Activated T-cell treated with anti-CD3 and anti-CD28 coated beads, Interleukin-2, amount 50 U/mL, for 72 hours (primary cell): Measurements from ENCODE around the gene AFF4. TPM values are rescaled to one million over a fixed set of nuclear protein-coding genes. Genes with fewer than 3 reads are reported as not detected.

Source experiments
- ATAC-seq, 2 donors: fragments of 150-1000 bp; cut with Tn5 transposase; replicated peaks in 1 of 2; 2 replicates each; pipeline ENCODE4 v1.10.0; 2021; ENCODE audit warnings: moderate library complexity in 2 of 2, mild to moderate bottlenecking in 1 of 2
- DNase-seq, 2 donors: peaks; one replicate each; pipeline ENCODE4 v3.0.0; 2021 to 2022; ENCODE audit warnings: mixed read lengths in 1 of 2
- H3K27ac Mint-ChIP-seq: one replicate; pipeline ENCODE4 v1.8.0; 2022; ENCODE audit warnings: mild to moderate bottlenecking, moderate library complexity, mixed read lengths
- H3K27me3 Mint-ChIP-seq: one replicate; pipeline ENCODE4 v1.8.0; 2022; ENCODE audit warnings: low read depth, mixed read lengths
- H3K36me3 Mint-ChIP-seq, 2 donors: one replicate each; pipeline ENCODE4 v1.8.0; 2022; ENCODE audit warnings: mixed read lengths in 2 of 2, mild to moderate bottlenecking in 1 of 2; ENCODE audit not compliant: insufficient read depth in 2 of 2
- H3K4me1 Mint-ChIP-seq: one replicate; pipeline ENCODE4 v1.8.0; 2022; ENCODE audit warnings: low read depth, mixed read lengths
- H3K4me3 Mint-ChIP-seq, 2 donors: one replicate each; pipeline ENCODE4 v1.8.0; 2022; ENCODE audit warnings: mild to moderate bottlenecking in 2 of 2, mixed read lengths in 2 of 2, moderate library complexity in 2 of 2
- H3K9me3 Mint-ChIP-seq, 2 donors: one replicate each; pipeline ENCODE4 v1.8.0; 2022; ENCODE audit warnings: mixed read lengths in 2 of 2
- total RNA-seq, 2 donors: library from RNA; stranded (reverse); gene quantifications; one replicate each; pipeline ENCODE4 v1.2.3, GENCODE V29; 2022

AFF4 gene
- total RNA-seq, 2 donors from 2014 or later: 33.6 to 34.9 TPM

- Mint-ChIP-seq H3K27ac (no peak overlapping the region), H3K27me3 (peaks cover 31% of the 10 kb centered on the region), H3K9me3 (no peaks in the 10 kb centered on the region), H3K4me3 (no peak overlapping the region), H3K36me3 (no peaks in the 10 kb centered on the region), H3K4me1 (peaks cover 12% of the 10 kb centered on the region)
- no peak for ATAC-seq
- DNase-seq: no peak
Observed at GRCh38 chr5:132834057-132834456, 129.4 kb downstream of the AFF4 start.

- H3K36me3 Mint-ChIP-seq: no peaks in the 10 kb centered on the region
- H3K9me3 Mint-ChIP-seq: no peaks in the 10 kb centered on the region
- H3K27ac Mint-ChIP-seq: no peak overlapping the region
- H3K4me1 Mint-ChIP-seq: peaks cover 9% of the 10 kb centered on the region
- DNase-seq (no peak), ATAC-seq (no peak)
- peaks cover 45% of the 10 kb centered on the region for H3K27me3 Mint-ChIP-seq
- H3K4me3 Mint-ChIP-seq: no peak overlapping the region
Observed at GRCh38 chr5:132832612-132833011, 130.8 kb downstream of the AFF4 start.

DNA sequence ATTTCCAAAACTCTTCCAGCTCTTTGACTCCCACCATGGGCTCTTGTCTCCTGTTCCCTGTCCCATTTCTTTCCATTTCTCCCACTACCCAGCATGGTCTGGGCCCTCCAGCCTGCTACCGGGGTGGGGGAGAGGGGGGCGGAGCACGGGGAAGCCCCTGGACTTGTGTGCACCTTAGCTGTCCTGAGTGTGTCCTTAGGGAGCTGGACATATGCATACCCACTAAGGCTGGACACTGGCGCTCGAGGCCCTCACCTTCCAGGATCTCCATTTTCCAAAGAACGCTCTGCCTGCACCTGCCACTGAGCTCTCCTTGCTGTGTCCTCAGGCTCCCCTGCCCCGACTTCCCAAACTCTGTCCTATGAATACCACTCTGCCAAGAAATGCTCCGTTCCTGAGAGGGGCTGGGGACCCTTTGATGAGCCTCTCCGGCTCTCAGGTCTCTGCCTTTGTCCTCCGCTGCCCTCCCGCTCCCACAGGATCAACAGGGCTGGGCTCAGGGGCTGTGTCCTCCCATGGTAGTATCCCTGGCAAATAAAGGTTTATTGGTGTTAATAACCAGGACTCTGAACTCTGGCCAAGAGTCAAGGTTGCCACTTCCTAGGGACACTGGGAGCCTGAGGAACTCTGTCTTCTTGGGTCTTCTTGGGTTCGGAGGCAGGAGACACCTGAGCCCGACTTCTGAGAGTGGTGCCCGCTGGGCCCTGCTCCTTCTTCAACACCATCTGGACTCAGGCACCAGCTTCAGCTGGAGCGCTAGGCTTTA lies 132.2 kb downstream of the AFF4 start:
- DNase-seq (no peak), ATAC-seq (no peak)
- Mint-ChIP-seq H3K4me1 (peaks cover 9% of the 10 kb centered on the region), H3K27ac (no peak overlapping the region), H3K9me3 (no peaks in the 10 kb centered on the region), H3K4me3 (peak overlapping the region; percentile 81 to 88), H3K36me3 (no peaks in the 10 kb centered on the region), H3K27me3 (peaks cover 58% of the 10 kb centered on the region)

- peak; percentile 52 to 70 for ATAC-seq
- peak; percentile 51 to 55 for DNase-seq
- peak within 1 kb of the TSS; percentile 88 to 92 for H3K4me3 Mint-ChIP-seq
- no peak within 1 kb of the TSS for H3K27ac Mint-ChIP-seq
- H3K4me1 Mint-ChIP-seq: peaks cover 9% of the 10 kb centered on the region
- no peaks in the 10 kb centered on the region for H3K36me3 Mint-ChIP-seq
- H3K27me3 Mint-ChIP-seq: peaks cover 63% of the 10 kb centered on the region
- no peaks in the 10 kb centered on the region for H3K9me3 Mint-ChIP-seq
Observed at GRCh38 chr5:132830436-132831094, 132.9 kb downstream of the AFF4 start, which contains the start of gene SHROOM1. Gene SHROOM1 (minus strand): TSS chr5:132830647. CDS start chr5:132826140, 4,507 bp downstream.

DNA sequence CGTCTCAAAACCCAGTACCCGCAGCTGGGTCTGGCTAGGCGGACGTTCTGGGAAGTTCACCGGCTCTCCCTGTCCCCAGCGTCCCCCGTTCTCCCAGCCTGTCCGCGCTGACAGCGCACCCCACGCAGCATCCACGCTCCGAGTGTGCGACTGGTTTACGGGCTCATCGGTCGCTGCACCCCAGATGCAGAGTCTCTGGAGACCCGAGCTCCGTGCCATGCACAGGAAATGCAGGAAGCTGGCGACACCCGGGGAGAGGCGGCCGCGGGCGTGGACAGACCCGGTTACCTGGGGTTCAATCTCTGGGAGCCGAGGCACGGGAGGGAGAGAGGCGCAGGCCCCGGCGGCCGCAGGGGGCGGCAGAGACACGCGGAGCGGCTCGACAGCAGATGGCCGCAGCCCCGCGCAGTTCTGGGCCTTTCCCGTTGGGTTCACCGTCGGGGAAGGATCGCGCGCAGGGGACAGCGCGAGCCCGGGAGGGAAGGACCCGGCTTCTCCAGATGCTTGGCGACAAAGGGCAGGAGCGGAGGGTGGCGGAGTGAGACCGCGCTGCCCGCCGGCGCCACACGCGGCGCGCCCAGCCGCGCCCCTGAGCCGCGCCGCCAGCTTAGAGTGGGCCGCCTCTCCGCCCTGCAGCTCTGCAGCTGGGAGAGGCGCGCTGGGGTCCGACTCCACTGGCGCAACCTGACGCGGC lies 133.5 kb downstream of the AFF4 start:
- Mint-ChIP-seq H3K4me1 (peaks cover 9% of the 10 kb centered on the region), H3K27me3 (peaks cover 67% of the 10 kb centered on the region), H3K4me3 (peak overlapping the region; percentile 88 to 92), H3K36me3 (no peaks in the 10 kb centered on the region), H3K9me3 (no peaks in the 10 kb centered on the region), H3K27ac (no peak overlapping the region)
- peak; percentile 83 to 85 for DNase-seq
- peak; percentile 87 to 89 for ATAC-seq

- Mint-ChIP-seq H3K36me3 (no peaks in the 10 kb centered on the region), H3K4me1 (peaks cover 9% of the 10 kb centered on the region), H3K4me3 (peak overlapping the region; percentile 88 to 92), H3K27ac (no peak overlapping the region), H3K27me3 (peaks cover 74% of the 10 kb centered on the region), H3K9me3 (no peaks in the 10 kb centered on the region)
- ATAC-seq: no peak
- DNase-seq: no peak
Observed at GRCh38 chr5:132828846-132829494, 134.5 kb downstream of the AFF4 start.

- ATAC-seq (no peak), DNase-seq (no peak)
- Mint-ChIP-seq H3K4me3 (no peak overlapping the region), H3K27me3 (peaks cover 75% of the 10 kb centered on the region), H3K9me3 (no peaks in the 10 kb centered on the region), H3K27ac (no peak overlapping the region), H3K4me1 (peaks cover 9% of the 10 kb centered on the region), H3K36me3 (no peaks in the 10 kb centered on the region)
Observed at GRCh38 chr5:132827943-132828673, 135.3 kb downstream of the AFF4 start.

DNA sequence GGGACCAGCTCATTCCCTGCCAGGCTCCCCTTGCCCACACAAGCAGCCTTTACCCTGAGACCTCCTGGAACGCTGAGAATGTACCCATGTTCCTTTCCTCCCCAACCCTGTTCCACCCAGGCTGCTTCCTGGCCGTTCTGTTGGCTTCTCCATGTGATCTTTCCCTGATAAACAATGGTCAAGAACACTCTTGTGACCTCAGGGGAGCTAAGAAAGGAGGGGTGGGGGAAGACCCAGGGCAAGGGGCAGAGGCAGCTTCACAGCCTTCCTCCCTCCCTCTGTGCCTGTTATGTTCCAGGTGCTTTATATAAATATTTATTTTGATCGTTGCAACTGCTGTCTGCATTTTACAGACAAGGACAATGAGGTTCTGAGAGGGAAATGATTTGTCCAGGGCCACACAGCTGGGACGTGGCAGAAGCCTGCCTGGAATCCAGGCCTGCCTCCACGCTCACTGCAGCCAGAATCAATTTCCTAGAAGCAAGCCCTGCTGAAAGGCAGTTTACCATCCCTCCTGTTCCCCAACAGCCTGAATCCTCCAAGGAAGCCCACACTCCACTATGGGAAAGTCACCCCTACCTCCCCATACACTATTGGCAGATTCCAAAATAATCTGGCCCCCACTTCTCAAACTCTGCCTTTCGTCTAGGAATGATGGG lies 136.9 kb downstream of the AFF4 start:
- no peaks in the 10 kb centered on the region for H3K36me3 Mint-ChIP-seq
- ATAC-seq: no peak
- H3K4me3 Mint-ChIP-seq: peak overlapping the region; percentile 59 to 68
- no peaks in the 10 kb centered on the region for H3K9me3 Mint-ChIP-seq
- peaks cover 9% of the 10 kb centered on the region for H3K4me1 Mint-ChIP-seq
- peaks cover 73% of the 10 kb centered on the region for H3K27me3 Mint-ChIP-seq
- H3K27ac Mint-ChIP-seq: no peak overlapping the region
- no peak for DNase-seq

- no peak overlapping the region for H3K27ac Mint-ChIP-seq
- DNase-seq (peak; percentile 41 to 49), ATAC-seq (peak; percentile 47 to 54)
- peaks cover 67% of the 10 kb centered on the region for H3K27me3 Mint-ChIP-seq
- no peaks in the 10 kb centered on the region for H3K9me3 Mint-ChIP-seq
- H3K4me3 Mint-ChIP-seq: peak overlapping the region; percentile 59 to 68
- H3K4me1 Mint-ChIP-seq: peaks cover 9% of the 10 kb centered on the region
- H3K36me3 Mint-ChIP-seq: no peaks in the 10 kb centered on the region
Observed at GRCh38 chr5:132825834-132826391, 137.5 kb downstream of the AFF4 start.
